Mucosa of descending colon (tissue), 3 donors: ENCODE data around the gene ERICH6B. TPM values are rescaled to one million over a fixed set of nuclear protein-coding genes. Genes with fewer than 3 reads are reported as not detected.

Experiments used
- ATAC-seq: fragments of 200-7000 bp; cut with Tn5 transposase; one replicate; pipeline ENCODE4 v1.9.1; 2020; ENCODE audit warnings: mild to moderate bottlenecking, moderate library complexity
- DNase-seq, 3 donors: peaks; one replicate each; pipeline ENCODE4 v3.0.0-alpha.2; 2020
- H3K36me3 ChIP-seq: fragments of 200-600 bp; one replicate; pipeline ENCODE4 v1.8.0; 2021; ENCODE audit warnings: low read depth, mild to moderate bottlenecking
- H3K4me1 ChIP-seq: fragments of 200-600 bp; one replicate; pipeline ENCODE4 v1.8.0; 2021; ENCODE audit warnings: low read depth, mild to moderate bottlenecking
- H3K4me3 ChIP-seq: fragments of 200-600 bp; one replicate; pipeline ENCODE4 v1.8.0; 2021; ENCODE audit warnings: mild to moderate bottlenecking
- H3K9me3 ChIP-seq: fragments of 200-600 bp; one replicate; pipeline ENCODE4 v1.8.0; 2021; ENCODE audit warnings: mild to moderate bottlenecking
- intact Hi-C, 2 donors: fragments of 100-400 bp; cut with DNase I in 1 of 2; cut with micrococcal nuclease in 1 of 2; formaldehyde crosslinking; loops; one replicate each; pipeline versions ENCODE4 v1.11.0 to v1.11.1; 2022; cut with DNase I, micrococcal nuclease
- total RNA-seq, 3 donors: library from RNA; stranded (reverse); fragmentation: NEBNext Ultra II Directional in 2 of 3; extraction: Animal tissue kit (Norgen Biotek cat#: 25700) in 2 of 3; gene quantifications; one replicate each; pipeline versions ENCODE4 v1.2.1 to v1.2.4, GENCODE V29; 2021 to 2023
- TF ChIP-seq, protein P1 (sequence below): fragments of 200-600 bp; IDR thresholded peaks from one replicate; pipeline ENCODE4 v1.8.0; 2022; ENCODE audit warnings: antibody characterized with exemption, mild to moderate bottlenecking
- donor health status: DM: no; HTN: no; CAD: no; lungs with moderate emphysema.
- donor health status: DM: no; HTN: no; CAD: no.
- donor health status: DM: no; HTN: yes; CAD: no.

The ERICH6B gene
- total RNA-seq, 3 donors from 2014 or later: not detected

DNA sequence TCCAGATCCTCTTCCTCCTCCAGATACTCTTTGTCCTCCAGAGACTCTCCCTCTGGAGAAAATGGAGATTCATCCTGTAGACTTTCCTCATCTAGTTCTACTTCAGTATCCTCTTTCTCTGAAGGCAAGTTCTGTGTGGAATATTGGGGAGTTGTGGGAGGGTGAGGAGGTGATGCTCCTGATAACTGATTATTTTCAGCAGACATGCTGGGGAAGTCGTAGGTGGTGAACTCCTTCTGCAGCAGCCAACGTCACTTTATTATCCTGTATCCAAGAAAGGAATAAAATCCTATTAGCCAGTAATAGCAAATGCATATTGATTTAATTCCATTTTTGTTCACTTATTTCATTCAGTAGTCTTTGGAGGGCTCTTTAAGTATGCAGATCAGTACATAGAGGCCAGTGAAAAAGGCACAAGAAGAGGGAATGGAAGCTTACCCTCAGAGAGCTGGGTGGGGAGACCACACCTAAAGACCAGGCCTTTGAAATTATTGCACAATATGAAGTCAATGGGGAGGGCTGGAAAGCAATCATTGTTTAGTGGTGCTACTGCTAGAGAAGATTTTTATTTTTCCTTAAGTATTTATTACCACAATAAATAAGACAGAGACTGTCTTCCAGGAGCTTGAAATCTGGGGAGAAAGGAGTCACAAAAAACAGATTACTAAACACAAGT lies 18.6 kb downstream of the ERICH6B start:
- H3K36me3 ChIP-seq: no peaks in the 10 kb centered on the region
- TF ChIP-seq, protein P1, sequence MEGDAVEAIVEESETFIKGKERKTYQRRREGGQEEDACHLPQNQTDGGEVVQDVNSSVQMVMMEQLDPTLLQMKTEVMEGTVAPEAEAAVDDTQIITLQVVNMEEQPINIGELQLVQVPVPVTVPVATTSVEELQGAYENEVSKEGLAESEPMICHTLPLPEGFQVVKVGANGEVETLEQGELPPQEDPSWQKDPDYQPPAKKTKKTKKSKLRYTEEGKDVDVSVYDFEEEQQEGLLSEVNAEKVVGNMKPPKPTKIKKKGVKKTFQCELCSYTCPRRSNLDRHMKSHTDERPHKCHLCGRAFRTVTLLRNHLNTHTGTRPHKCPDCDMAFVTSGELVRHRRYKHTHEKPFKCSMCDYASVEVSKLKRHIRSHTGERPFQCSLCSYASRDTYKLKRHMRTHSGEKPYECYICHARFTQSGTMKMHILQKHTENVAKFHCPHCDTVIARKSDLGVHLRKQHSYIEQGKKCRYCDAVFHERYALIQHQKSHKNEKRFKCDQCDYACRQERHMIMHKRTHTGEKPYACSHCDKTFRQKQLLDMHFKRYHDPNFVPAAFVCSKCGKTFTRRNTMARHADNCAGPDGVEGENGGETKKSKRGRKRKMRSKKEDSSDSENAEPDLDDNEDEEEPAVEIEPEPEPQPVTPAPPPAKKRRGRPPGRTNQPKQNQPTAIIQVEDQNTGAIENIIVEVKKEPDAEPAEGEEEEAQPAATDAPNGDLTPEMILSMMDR: no peak
- no peak overlapping the region for H3K4me3 ChIP-seq
- DNase-seq: no peak
- H3K4me1 ChIP-seq: no peaks in the 10 kb centered on the region
- intact Hi-C loops: no loop called here
- no peak for ATAC-seq
- no peaks in the 10 kb centered on the region for H3K9me3 ChIP-seq

GRCh38 chr13:45595965-45596364 lies 19.6 kb downstream of the ERICH6B start:
- intact Hi-C loops: no loop called here
- Histone ChIP-seq H3K4me1 (no peaks in the 10 kb centered on the region), H3K4me3 (no peak overlapping the region), H3K36me3 (no peaks in the 10 kb centered on the region), H3K9me3 (no peaks in the 10 kb centered on the region)
- TF ChIP-seq, protein P1: no peak
- ATAC-seq (no peak), DNase-seq (no peak)

DNA sequence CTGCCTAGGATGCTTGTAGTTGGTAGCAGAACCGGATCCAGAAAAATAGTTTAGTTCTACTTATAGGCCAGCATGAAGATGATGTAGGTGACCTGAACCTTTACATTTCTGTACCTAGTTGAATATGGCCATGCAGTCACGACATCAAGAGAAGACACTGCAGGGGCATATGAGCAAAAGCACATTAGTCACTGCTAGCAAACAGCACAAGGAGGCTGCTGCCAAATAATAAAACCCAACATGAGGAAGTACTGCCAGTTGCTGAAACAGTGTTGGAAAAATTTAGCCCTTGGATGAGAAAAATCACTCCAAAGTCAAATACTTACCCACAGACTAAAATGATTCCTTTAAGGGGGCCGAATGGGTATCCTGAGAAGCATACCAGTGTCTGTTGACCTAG lies 20.8 kb downstream of the ERICH6B start:
- no peaks in the 10 kb centered on the region for H3K4me1 ChIP-seq
- no peak for ATAC-seq
- TF ChIP-seq, protein P1: no peak
- intact Hi-C loops: no loop called here
- H3K9me3 ChIP-seq: no peaks in the 10 kb centered on the region
- no peak overlapping the region for H3K4me3 ChIP-seq
- DNase-seq: no peak
- H3K36me3 ChIP-seq: no peaks in the 10 kb centered on the region

GRCh38 chr13:45594227-45594626 lies 21.3 kb downstream of the ERICH6B start:
- TF ChIP-seq, protein P1: no peak
- no peaks in the 10 kb centered on the region for H3K9me3 ChIP-seq
- no peaks in the 10 kb centered on the region for H3K36me3 ChIP-seq
- no peaks in the 10 kb centered on the region for H3K4me1 ChIP-seq
- DNase-seq (no peak), ATAC-seq (no peak)
- H3K4me3 ChIP-seq: no peak overlapping the region
- intact Hi-C loops: no loop called here

DNA sequence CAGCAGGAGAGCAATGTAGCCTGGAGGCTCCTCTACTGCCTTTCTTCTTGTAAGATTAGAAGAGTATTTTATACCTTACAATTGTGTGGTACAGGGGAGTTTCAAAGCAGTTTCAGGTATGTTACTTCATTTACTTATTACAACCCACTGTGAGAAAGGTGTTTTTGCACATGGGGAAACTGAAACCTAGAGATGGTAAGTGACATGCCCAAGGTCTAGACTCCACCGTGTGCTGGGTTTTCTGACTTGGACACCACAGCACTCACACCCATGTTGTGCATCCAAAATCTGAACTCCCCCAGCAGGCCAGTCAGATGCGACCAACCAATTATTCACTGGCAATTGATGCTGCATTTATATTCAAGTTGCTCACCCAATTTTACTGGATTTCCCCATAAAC lies 22.8 kb downstream of the ERICH6B start:
- Histone ChIP-seq H3K4me3 (no peak overlapping the region), H3K9me3 (no peaks in the 10 kb centered on the region), H3K36me3 (no peaks in the 10 kb centered on the region), H3K4me1 (no peaks in the 10 kb centered on the region)
- TF ChIP-seq, protein P1: no peak
- ATAC-seq (no peak), DNase-seq (no peak)
- intact Hi-C loops: no loop called here

DNA sequence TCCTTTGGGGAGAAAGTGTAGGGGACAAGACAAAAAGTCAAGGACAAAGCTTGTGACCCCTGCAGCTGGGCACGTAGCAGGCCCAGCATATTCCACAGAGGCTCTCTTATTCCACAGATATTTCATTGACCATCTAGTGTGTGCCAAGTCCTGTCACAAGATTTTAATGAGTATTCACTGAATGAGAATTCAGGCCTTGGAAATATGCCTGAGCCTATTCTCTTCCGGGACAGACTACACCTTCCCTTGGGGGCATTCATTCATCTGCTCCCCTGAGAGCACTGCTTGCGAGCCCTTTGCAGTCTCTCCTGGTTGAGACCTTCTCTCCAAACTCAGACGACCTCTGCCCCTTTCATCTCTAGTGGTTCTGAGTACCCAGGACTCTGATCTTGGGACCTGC lies 25.5 kb downstream of the ERICH6B start:
- intact Hi-C loops: no loop called here
- H3K4me1 ChIP-seq: no peaks in the 10 kb centered on the region
- DNase-seq (no peak), ATAC-seq (no peak)
- TF ChIP-seq, protein P1: no peak
- no peaks in the 10 kb centered on the region for H3K36me3 ChIP-seq
- H3K4me3 ChIP-seq: no peak overlapping the region
- H3K9me3 ChIP-seq: no peaks in the 10 kb centered on the region
